Right lung (tissue), 5 donors: ENCODE data around the gene BLZF1. TPM values are rescaled to one million over a fixed set of nuclear protein-coding genes. Genes with fewer than 3 reads are reported as not detected.
"Not testable (repeated sequence)": the region's sequence is repeated elsewhere in the genome, so short reads cannot be mapped to it uniquely, and the experiment has no call there.

Experiments
- DNase-seq, 2 donors: peaks; one replicate each; pipeline ENCODE4 v3.0.0-alpha.2; 2013
- polyA plus RNA-seq, 5 donors: library from polyadenylated mRNA; unstranded; fragments of 120-200 nt; gene quantifications; one replicate each; pipeline versions ENCODE4 v1.2.1 to v1.2.3, GENCODE V29; 2013; ENCODE audit warnings: inconsistent platforms in 1 of 5, low replicate concordance in 1 of 5; ENCODE audit not compliant: insufficient read length in 5 of 5, insufficient read depth in 1 of 5

Gene BLZF1
- polyA plus RNA-seq, 5 donors, result 20.0 to 33.1 (median 28.3) TPM

GRCh38 chr1:169347688-169348382 lies 20.2 kb upstream of the BLZF1 start:
- DNase-seq, result no peak

DNA sequence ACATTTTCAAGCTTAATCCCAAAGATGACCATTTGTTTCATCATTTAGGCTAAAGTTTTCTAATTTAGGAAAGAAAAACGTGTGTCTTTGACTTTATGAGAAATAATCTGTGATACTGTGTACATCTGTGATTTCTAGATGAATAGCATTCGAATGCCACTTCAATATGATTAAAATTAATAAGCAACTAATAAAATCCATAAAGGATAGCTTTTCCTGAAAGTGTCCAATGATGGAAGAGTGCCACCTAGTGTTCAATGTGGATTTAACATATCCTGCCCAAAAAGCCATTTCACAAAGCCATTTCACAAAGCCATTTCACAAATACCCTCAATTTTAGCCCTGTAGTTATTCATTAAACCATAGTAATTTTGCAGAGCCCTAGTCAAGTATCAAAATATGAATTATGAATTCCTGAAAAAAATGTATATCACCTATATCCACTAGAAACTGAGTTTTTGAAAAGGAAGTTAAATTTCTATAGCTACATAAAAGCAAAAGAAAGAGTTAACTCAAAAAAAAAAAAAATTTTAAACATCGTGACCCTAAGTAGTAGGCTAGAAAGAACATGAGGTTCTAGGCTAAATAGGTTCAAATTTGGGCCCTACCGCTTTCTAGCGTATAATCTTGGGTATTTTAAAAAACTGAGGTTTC lies 19.5 kb upstream of the BLZF1 start:
- DNase-seq, result peak; percentile 35 to 48

DNA sequence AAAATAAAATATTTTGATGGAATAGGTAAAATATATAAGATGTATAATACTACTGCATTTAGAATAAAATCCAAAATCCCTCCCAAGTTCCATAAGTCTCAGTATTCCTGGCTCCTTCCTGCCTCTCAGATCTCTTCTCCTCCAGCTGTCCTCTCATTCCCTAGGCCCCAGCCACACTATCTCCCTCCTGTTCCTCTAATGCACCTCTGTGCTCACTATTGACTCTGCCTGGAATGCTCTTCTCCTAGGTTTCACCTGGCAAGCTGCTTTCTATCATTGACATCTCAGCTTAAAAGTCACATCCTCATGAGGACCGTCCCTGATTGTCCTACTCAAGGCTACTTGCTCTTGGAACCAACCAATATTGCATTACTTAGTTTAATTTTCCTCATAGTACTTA lies 7.6 kb upstream of the BLZF1 start:
- no peak for DNase-seq

GRCh38 chr1:169361281-169361680 lies 6.7 kb upstream of the BLZF1 start:
- no peak for DNase-seq

GRCh38 chr1:169363046-169363730 lies 4.8 kb upstream of the BLZF1 start:
- no peak for DNase-seq

DNA sequence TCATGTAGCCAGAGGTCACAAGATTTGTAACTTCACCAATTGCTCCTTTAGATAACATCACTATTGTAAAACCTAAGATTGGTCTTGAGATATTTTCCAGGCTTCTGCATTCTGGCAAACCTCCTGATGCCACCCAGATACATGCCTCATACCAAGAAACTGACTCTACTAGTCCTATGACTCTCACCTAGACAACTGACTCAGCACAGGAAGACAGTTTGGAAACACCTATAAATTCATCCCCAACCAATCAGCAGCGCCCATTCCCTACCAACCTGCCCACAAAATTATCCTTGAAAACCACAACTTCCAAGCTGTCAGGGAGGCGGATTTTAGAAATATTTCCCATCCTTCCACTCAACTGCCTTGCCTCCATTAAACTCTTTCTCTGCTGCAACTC lies 3.0 kb upstream of the BLZF1 start:
- no peak for DNase-seq

DNA sequence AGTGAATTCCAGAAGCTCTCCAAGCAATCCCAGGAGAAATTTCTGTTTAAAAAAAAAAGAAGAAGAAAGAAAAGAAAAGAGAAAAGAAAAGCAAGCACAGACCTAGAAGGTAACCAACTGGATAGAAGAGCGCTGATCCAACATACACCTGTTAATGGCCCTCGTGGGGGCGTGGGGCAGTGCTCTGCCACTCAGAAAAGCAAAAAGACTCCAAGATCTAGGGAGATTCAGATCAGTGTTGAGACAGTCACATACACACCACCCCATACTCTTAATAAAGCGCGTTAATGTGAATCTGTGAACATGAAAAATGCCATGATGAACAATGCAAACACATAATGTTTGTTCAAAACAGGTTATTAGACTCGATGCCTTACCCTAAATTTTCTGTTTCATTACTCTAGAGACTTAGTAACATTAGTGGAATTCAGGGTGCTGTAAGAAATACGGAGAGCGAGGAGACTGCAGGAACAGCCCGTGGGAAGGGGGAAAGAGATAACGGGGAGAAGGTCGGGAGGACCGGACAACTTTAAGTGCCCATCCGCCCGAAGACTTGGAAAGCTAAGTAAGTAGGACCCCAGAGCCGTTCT lies 804 bp upstream of the BLZF1 start:
- DNase-seq, result no peak

DNA sequence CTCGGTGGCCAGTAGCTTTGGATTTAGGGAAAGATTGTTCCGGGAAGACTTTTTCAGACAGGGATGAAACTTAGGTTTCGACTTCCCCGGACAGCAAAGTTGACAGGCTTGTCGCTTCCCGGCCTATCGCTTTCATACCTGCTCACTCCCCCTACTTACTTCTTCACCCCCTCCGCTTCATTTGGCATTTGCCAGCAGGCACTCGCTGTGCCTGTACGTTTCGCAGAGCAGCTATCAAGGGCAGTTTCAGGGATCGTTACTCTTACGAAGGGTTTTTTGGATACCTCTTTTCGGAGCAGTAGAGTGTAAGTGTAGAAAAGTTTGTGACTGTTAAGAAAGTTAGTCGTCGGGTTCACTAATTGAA lies 393 bp downstream of the BLZF1 start:
- DNase-seq, result no peak

DNA sequence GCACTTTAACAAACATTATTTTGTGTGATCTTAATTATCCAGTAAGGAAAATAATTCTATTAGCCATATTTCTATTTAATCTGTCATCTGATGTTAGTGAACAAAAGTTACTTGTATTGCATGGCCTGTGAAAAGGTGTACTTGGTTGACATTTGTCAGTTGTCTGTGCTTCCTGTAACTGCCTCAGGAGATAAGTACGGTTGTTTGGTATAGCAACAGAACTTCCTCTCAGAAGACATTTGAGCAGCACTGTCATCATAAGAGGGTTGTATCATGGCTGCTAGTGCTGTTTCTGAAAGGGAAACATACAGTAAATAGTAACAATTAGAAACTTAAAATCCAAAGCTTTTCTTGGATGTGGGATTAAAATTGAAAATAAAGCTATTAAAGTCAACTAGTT lies 3.4 kb downstream of the BLZF1 start:
- no peak for DNase-seq

DNA sequence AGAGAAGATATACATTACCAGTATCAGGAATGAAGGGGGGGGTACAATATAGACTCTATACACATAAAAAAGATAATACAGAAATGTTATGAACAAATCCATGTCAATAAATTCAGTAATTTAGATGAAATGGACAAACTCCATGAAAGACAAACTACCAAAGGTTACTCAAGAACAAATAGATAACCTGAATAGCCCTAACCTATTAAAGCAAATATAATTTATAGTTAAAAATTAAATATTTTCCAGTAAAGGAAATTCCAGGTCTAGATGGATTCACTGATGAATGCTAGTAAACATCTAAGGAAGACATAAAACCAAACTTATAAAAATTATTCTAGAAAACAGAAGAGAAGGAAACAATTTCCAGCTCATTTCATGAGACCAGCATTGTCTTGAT lies 13.2 kb downstream of the BLZF1 start:
- no peak for DNase-seq

DNA sequence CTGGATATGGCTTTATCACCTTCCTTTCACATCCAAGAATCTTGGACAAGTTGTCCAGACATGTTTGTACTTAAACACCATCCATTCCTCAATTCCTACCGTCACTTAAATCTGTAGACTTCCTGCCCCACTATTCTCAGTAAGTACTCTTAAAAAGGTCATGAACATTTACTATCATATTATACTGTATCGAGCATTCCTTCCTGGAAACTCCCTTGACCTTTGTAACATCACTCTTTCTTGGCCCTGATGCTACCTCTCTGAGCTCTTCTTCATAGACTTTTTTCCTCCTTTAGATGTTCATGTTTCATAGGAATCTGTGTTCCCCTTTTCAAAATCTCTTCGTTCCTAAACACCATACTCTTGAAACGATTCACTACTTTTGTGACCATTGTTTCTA lies 15.5 kb downstream of the BLZF1 start:
- no peak for DNase-seq

- DNase-seq, result no peak
Observed at GRCh38 chr1:169387399-169387798, 19.4 kb downstream of the BLZF1 start.

- DNase-seq, result no peak
Observed at GRCh38 chr1:169390303-169390702, 22.3 kb downstream of the BLZF1 start.

DNA sequence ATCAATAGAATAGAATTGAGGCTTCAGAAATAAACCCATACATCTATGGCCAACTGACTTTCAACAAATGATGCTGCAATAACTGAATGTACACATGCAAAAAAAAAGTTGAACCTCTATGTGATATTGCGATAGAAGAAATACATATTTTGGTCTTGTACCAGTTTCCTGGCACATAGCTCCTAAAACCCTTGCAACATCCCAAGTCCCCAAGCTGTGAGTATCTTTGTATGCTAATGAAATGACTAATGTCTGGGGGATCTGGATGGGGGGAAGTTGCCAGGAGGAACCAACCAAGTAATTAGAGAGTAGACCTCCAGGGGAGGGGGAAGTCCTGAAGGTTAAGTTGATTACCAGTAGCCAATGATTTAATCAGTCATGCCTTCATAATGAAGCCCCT lies 24.4 kb downstream of the BLZF1 start:
- no peak for DNase-seq

- DNase-seq, result no peak
Observed at GRCh38 chr1:169395955-169396354, 28.0 kb downstream of the BLZF1 start.

GRCh38 chr1:169402578-169402977 lies 34.6 kb downstream of the BLZF1 start:
- DNase-seq, result not testable (repeated sequence)

- not testable (repeated sequence) for DNase-seq
Observed at GRCh38 chr1:169408340-169408739, 40.3 kb downstream of the BLZF1 start.

DNA sequence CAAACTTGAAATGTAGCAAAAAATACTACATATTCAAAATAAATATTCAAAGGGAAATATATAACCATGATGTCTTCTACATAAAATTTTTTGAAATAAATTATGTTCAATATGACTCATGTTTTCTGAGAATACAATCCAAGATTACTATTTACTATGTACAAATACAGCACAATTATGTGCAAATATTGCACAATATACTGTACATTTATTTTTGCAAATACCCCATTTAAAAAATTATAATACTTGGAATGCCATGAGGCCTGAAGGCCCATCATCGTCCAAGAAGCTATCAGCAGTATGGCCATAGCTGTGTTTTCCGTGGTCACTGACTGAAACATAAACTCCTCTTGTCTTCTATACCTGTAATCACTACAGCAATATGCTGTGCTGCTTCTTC lies 47.0 kb downstream of the BLZF1 start:
- no peak for DNase-seq

GRCh38 chr1:169421309-169421708 lies 53.3 kb downstream of the BLZF1 start:
- DNase-seq, result no peak

- no peak for DNase-seq
Observed at GRCh38 chr1:169426174-169426705, 58.2 kb downstream of the BLZF1 start.

DNA sequence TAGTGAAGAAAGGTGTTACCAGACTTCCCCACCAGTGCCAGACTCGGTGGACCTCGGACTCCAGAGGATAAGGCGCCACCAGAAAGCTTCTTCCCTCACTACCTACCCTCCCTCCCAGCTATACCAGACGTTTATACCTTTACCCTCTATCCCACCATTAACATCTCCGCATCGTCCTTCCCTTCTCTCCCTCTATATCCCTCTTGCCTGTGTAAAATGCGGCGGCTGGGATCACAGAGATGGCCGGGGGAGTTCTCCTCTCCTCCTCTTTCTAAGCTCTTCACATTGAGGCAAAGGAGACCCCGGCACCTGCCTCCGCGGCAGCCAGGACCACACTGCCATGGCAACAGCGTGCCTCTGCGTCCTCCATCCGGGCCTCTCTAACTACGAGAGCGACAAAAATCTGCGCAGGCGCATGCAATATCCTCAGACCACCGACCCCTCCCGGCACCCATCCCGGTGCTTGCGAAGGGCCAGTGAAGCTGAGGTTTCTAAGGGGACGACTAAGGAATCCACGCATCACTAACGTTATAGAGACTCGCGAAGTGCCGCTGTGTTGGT lies 59.2 kb downstream of the BLZF1 start, which contains the start of gene CCDC181:
Gene CCDC181 (minus strand): TSS at position 394 of the 561 bp plus-strand sequence. CDS start 2,547 bp downstream, outside the sequence.
- peak; percentile 55 to 62 for DNase-seq
